Activated CD8-positive, alpha-beta memory T cell treated with anti-CD3 and anti-CD28 coated beads, Interleukin-2, amount 50 U/mL, for 4 hours (primary cell): Measurements from ENCODE around the gene MED12.

ENCODE experiments used
- DNase-seq: peaks from one replicate; pipeline ENCODE4 v3.0.0-alpha.2; 2020

Gene MED12

DNA sequence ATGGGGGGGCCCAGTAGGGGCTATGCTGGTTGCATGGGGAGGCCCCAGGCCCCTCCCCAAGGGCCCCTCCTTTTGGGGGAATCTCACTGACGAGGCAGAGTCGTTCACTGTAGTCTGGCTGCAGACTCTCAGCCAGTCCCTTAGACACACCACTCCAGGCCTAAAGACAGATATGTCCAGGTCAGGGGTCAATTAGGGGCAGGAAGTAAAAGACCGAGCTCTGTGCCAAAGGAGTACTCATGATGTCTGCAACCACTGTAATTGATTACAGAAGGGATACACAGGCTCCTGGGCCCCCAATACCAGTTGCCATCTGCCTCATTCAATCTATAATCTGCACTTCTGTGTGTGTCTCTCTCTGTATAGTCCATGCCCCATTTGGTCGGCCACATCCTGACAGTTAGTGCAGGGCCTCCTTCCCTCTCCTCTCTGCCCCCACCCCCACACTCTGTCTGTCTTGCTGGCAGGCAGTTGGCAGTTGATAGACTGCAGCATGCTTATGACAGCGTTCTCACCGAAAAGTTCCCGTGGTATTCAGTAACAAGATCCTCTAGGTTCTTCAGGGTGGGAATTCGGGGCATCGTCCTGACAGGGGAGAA is 10.5 kb upstream of the MED12 start:
- DNase-seq, result peak; percentile 31

DNA sequence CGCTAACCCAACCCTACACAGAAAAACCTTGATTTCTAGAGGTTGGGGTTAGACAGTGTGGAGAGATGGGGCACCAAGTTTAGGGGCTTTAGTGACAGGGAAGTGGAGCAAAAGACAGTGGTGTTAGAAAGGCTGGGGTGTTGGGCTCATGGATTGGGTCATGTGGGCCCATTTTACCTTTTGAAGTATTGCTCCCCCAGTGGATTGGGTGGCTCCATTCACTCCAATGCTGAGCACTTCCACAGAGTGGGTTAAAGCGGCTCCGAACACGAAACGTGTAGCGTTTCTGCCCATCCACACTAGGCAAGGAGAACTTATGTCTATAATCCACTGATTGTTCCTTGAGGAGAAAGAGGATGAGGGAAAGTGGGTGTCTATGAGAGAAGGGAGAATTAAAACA is 9.3 kb upstream of the MED12 start:
- DNase-seq, result no peak

DNA sequence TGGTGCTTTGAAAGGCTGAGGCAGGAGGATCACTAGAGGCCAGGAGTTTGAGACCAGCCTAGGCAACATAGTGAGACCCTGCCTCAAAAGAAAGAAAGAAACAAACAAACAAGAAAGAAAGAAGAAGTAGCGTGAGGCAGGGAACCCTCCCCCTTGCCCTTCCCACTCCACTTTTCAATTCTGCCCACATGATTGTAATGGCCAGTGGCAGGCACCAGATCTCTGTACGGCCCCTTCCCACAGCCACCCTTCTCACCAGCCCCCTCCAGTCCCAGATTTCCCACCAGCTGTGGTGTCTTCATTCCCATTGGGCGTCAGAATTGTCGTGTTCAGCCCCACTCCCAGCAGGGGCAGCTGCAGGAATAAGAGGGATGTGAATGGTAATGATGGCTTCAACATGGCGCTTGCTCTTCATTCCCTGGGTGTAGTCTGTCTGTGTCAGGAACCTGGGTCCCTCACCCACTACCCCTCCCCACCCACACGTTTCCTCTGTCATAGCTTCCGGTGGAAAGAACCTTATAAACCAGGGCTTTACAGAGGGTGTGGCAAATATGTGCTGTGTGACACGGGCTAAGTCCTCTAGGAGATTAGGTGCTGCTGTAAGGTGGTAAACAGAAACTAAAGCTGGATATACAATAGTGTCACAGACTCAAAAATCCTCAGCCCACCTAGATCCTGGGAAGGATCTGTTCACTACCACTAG is 7.1 kb upstream of the MED12 start, which contains the start of gene IL2RG:
IL2RG (minus strand) TSS at position 437 of the 703 bp plus-strand sequence; CDS start at position 399, 38 bp downstream.
- DNase-seq, result peak; percentile 76

DNA sequence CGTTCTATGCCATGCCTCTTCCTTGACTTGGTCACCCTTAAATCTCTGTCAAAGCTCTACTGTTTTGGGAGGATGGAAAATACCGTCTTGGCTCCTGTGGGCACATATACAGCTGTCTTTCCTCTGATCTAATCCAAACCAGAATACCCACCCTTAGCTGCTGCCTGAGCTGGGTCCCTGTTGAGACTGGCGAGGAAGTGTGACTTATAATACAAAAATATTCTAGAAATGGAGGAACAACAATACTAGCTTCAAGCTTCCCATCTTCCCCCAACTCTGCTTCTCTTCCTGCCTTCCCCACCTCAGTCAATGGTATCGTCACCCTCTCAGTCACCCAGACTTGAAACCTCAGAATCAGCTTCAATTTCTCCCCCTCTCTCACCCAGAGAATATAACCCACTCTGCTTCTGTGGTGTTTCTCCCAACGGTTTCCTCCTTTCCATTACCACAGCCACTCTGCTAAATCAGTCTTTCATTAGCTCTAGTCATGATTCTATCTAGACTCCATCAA is 6.4 kb upstream of the MED12 start:
- DNase-seq, result peak; percentile 28

DNA sequence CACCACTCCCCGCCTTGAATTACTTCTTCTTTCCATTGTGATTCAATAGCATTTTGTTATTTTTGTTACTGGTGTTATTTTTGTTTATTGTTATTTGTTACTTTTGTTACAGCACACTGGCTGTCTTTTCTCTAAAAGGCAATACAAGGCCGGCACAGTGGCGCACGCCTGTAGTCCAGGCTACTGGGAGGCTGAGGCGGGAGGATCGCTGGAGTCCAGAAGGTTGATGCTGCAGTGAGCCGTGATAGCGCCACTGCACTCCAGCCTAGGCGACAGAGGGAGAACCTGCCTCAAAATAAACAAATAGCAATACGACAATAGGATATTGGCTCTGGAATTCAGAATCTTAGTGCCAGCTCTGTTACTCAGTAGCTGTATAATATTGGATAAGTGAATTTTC is 1.0 kb upstream of the MED12 start:
- no peak for DNase-seq

DNA sequence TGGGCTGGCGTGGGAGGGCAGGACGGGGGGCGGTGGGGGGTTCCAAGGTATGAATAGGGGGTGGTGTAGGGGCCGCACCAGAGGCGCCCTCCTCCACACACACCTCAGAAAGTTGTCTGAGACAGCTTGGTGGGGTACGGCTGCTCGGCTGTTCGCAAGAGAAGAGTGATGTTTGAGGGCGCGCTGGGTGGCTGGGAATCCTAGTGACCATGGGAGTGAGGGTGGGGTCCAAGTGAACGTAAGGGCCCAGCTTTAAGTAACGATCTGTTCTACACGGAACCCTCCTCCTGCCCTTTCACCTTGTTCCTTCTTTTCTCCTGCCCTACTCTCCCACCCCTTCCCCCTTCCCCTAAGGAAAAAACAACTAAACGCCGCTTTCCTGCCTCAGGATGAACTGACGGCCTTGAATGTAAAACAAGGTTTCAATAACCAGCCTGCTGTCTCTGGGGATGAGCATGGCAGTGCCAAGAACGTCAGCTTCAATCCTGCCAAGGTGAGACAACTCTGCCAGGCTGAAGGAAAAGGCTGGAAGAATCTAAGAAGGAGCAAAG is 664 bp downstream of the MED12 start:
- DNase-seq, result no peak

DNA sequence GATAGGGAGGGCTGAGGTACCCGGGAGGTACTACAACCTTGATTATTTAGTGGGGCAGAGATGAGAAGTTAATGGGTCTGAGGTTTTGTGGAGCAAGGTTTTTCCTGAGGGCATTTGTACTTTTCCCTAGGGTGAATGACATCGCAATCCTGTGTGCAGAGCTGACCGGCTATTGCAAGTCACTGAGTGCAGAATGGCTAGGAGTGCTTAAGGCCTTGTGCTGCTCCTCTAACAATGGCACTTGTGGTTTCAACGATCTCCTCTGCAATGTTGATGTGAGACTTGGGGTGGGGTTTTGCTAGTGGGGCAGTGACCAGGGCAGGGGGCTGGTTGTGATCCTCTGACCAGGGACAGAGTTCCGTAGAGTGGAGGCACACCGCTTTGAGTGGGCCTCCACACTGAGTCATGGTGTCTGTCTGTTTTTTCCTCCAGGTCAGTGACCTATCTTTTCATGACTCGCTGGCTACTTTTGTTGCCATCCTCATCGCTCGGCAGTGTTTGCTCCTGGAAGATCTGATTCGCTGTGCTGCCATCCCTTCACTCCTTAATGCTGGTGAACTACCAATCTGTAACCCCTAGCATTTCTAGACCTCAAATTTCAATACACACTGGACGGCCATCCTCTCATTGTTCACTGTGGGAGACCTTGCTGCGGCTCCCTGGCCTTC is 9.9 kb downstream of the MED12 start:
- no peak for DNase-seq

DNA sequence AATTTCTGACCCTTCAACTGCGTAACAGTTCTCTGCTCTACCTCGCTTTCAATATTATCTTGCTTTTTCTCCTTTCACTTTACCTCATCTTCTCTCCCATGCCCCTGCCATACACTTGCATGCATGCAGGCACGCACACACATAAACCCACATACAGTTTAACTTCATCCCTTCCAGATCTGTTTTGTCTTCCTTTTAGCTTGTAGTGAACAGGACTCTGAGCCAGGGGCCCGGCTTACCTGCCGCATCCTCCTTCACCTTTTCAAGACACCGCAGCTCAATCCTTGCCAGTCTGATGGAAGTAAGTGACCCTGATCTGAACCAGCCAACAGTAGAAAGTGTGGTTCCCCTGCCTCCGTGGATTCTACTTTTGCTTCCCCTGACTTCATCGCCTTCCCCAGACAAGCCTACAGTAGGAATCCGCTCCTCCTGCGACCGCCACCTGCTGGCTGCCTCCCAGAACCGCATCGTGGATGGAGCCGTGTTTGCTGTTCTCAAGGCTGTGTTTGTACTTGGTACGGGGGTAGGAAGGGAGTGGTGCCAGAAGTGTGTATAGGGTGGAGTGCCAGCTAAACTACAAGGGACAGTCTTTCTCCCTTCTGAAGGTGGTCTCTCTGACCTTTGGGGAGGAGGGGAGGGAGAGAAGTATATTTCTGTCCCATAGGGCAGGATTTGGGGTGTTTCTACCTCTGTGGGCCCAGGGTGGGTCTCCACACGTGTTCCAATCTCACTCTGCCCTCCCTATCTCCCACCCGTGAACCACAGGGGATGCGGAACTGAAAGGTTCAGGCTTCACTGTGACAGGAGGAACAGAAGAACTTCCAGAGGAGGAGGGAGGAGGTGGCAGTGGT is 10.7 kb downstream of the MED12 start:
- DNase-seq, result peak; percentile 79

DNA sequence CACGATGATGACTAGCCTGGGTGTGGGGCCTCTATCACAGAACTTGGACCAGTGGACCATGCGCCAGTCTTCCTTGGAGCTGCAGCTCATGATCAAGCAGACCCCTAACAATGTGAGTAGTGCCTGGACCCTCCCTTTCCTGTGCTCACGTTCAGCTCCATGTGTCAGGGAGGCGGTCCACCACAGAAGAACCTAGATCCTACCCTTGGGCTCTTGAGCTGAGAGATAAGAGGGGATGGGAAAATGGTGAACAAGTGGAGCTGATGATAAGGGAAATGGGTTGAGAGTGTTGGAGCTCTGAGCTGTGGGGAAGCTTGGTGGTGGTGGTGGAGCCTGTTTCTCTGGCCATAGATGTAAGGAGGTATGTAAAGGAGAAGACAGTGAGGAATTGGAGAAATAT is 13.1 kb downstream of the MED12 start:
- no peak for DNase-seq

DNA sequence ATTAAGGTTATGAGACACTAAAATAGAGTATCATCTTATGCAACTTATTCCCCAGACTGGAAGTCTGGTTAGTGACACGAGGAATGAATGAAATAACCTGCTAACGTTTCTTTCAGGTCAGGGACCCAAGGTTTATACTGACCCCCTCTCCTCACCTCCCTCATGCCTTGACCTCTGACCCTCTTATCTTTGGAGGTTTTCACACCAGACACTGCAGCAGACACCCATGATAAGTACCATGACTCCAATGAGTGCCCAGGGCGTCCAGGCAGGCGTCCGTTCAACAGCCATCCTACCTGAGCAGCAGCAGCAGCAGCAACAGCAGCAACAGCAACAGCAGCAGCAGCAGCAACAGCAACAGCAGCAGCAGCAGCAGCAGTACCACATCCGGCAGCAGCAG is 22.0 kb downstream of the MED12 start:
- DNase-seq, result no peak

DNA sequence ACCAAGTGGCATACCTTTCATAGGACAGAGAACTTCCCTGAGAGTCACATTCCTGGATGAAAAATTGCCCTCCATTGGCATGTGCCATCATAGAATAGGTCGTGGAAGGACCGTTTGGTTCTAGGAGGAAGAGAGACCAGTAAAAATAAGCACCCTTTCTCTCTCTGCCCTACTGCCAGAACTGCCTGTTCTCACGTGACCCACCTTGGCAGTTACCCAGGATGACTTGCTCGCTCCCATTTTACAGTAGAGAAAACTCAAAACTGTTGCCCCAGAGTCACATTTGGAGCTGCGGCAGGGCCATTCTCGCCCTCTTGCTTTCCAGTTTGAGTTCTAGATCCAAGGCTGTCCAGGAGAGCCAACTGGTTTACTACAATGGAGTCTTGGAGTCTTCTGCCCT is 25.1 kb downstream of the MED12 start:
- DNase-seq, result no peak

DNA sequence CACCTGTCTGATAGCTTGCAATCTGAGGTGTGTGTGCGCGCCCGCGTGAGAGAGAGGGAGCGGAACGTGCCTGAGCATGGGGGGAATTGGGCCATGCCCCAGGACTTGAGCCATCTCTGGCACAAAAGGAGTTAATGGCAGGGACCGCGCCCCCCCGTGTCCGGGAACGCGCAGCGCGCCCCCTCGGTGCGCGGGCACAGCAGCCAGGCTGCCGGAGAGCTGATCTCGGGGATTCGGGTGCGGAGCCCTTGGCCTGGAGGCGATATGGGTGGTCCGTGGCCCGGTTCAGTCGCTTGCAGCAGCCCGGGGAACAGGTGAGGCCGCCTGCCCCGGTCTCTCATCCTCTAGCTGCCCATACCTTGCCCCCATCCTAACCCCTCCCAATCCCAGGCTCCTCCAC is 26.3 kb downstream of the MED12 start, which contains the start of gene NLGN3:
NLGN3 (plus strand) TSS at position 191 of the 400 bp plus-strand sequence. CDS start 2,909 bp downstream, outside the sequence.
- DNase-seq, result no peak

DNA sequence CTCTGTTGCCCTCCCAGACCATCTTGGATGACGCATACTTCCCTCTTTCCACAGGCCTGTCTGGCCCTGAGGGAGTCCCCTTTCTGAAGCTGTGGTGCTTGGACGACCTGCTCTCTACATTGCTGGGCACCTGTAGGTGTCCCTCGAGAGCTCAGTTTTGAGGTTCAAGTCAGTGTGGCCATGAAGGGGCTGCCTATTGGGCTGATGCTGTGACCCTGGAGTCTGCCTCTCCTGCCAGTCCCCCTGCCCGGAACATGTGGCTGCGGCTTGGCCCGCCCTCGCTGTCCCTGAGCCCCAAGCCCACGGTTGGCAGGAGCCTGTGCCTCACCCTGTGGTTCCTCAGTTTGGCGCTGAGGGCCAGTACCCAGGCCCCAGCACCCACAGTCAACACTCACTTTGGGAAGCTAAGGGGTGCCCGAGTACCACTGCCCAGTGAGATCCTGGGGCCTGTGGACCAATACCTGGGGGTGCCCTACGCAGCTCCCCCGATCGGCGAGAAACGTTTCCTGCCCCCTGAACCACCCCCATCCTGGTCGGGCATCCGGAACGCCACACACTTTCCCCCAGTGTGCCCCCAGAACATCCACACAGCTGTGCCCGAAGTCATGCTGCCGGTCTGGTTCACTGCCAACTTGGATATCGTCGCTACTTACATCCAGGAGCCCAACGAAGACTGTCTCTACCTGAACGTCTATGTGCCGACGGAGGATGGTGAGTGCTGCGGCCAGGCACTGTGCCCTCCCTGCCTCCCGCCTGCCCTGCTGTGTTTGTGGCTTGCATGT is 29.3 kb downstream of the MED12 start:
- no peak for DNase-seq

DNA sequence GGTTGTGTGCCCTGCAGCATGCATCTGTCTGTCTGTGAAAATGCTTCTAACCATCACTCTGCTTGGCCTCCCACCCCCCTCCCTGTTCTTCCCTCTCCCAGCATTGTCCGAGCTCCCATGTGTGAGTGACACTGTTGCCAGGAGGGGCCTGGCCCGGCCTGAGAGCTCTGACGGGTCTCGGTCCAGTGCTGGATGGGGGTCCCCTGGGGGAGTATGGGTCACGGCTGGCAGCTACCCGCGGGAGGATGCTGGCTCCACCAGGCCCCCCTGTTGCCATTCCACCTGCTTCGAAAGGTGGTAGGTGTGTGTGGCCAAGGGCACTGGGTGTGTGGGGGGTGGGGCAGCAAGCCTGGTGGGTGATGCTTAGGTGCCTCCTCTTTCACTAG is 29.9 kb downstream of the MED12 start:
- DNase-seq, result no peak

DNA sequence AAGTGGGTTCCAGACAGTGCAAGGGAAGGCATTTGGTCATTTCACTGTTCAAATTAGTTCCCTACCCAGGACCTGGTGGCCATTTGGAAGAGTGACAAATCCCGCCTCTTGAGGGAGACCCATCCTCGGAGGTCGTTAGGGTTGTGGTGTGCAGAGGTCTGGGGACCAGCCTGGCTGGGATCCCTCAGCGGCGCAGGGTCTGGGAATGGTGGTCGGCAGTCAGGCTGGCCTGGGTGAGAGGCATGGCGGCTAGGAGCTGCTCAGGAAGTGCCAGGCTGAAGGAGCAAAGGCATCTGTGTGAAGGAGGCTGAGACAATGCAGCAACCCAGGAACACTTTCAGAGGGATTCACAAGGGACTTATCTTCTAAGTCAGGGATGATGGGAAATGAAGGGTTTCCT is 33.0 kb downstream of the MED12 start:
- DNase-seq, result no peak

DNA sequence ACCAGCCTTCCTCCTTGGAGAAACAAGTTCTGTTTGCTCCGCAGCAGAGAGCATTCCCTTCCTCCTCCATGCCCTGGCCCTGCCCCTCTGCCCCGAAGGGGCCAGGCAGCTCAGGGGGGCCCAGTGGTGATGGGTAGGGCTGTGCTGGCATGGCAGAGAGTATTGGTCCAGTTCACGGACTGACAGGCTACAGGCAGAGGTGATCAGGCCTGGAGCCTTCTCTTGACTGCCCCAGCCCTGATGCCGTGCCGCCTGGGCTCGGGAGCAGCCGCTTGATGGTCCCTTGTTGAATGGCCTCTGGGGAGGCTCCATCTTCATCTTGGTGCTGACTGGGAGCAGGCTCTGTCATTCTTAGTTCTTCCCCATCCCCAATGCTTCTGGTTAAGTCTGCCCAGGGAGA is 35.8 kb downstream of the MED12 start:
- DNase-seq, result no peak

DNA sequence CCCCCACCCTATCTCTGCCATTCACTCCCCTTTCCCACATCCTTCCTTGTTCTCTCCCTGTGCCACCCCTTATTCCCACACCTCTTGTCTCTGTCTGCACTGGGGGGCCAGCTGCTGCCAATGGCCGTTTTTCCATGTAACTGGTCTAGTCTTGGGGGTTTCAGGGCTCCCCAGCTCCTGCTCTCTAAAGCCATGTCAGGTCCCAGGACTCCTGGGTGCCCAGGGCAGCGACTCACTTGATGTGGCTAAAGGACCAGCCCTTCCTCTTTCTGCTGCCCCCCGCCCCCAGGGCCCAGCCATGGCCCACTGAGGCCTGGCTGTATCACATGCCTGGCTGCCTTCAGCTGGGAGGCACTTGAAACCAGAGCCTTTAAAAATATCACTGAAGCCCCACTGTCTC is 36.2 kb downstream of the MED12 start:
- no peak for DNase-seq

DNA sequence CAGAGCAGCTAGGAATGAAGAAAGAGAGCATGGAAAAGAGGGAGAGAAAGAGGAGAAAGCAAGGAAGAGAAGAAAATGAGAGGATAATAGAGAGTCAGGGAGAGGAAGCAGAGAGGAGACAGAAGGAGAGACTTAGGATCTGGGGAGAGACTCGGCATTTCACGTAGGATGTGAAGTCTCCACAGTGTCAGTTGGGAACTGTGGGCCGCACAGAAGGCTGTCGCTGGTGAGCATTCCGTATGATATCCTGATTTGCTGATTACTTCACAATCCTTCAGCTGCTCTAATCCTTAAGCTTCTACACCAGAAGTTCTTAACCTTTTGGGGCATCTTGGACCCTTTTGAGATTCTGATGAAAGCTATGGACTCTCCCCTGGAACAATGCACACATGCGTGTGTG is 40.2 kb downstream of the MED12 start:
- no peak for DNase-seq

DNA sequence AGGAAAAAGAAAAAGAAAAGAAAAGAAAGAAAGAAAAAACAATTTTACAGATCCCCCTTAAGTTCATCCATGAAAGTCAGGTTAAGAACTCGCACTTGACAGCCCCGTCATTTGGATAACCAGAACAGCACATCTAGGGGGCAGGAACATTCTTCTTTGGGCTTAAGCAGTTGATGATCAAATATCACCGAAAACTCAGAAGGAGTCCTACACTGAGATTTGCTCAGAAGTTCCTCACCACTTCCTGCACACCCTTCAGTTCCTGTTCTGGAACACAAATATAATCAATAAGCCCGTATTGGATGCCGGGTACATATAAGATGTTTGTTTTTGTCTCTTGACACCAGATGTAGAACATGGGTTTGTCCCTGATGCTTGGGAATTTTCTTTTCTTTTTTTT is 40.9 kb downstream of the MED12 start:
- no peak for DNase-seq

DNA sequence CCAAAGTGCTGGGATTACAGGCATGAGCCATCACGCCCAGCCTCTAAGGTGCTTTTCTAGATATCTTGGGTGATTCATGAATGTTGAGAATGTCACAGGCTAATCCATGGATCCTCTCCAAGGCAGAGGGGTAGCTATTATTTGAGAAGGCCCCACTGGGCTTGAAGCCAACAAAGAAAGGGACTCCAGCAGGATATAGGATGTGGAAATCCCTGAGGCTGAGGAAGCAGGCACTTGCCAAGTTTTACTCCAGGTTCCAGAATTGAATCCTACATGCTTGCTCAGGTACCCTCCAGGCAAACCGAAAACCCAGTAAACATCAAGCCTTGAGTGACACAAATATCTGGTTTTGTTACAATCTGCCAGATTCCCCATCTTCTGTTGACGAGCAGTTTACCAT is 42.1 kb downstream of the MED12 start:
- no peak for DNase-seq

DNA sequence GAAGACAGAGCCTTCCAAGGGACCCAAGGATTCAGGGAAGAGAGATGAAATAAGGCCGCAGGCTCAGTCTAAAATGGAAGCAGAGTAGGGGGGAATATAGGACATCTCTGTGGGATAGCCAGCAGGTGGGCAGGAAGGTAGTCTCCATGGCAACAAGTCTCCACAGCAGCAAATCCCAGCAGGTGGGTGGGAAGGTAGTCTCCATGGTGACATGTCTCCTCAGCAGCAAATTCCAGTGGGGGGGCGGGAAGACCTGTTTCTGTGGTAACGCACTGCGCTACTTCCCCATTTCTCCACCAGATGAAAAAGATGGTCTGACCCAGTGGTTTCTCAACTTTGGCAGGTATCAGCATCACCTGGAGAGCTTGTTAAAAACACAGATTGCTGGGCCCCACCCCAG is 44.6 kb downstream of the MED12 start:
- DNase-seq, result no peak

DNA sequence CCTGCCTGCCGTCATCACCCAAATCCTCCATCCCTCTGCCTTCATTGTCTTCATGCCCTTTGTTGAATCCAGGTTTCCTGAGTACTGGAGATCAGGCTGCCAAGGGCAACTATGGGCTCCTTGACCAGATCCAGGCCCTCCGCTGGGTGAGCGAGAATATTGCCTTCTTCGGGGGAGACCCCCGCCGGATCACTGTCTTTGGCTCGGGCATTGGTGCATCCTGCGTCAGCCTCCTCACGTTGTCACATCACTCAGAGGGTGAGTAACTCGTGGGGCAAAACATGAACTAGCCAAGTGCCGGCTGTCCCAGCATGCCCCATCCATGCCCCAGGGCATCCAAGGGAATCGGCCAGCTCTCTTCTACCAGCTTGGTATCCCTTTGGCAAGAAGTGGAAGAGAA is 45.7 kb downstream of the MED12 start:
- no peak for DNase-seq
